HK-2 (cell line): ENCODE results near the gene NEUROG2.
"Not testable (repeated sequence)": the region's sequence is repeated elsewhere in the genome, so short reads cannot be mapped to it uniquely, and the experiment has no call there.

Experiments
- DNase-seq: peaks from one replicate; pipeline ENCODE4 v3.0.0-alpha.2; 2018; ENCODE audit not compliant: unreplicated experiment

Gene NEUROG2

DNA sequence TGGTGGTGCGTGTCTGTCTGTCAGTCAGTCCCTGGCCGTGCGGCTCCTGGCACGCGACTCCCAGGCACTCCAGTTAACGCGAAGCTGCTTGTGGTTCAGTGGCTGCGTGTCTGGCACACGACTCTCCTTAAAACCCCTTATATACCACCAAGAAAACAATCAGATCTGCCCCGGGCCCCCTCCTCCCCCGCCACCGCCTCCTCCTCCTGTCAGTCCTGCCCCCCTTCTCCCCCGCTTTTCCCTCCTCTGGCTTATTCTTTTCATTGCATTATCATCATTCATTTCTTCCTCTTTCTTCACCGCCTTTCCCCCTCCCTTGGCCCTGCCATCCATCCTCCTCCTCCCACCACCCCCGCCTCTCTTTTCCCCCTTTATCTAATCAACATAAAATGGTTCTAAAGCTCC is at the start of gene NEUROG2:
Gene NEUROG2 (minus strand): TSS at position 115 of the 405 bp plus-strand sequence. CDS start 705 bp downstream, outside the sequence.
- DNase-seq: no peak

GRCh38 chr4:112564706-112565270 is 48.8 kb upstream of the NEUROG2 start:
- no peak for DNase-seq

- DNase-seq: no peak
Observed at GRCh38 chr4:112563431-112564200, 47.6 kb upstream of the NEUROG2 start.

DNA sequence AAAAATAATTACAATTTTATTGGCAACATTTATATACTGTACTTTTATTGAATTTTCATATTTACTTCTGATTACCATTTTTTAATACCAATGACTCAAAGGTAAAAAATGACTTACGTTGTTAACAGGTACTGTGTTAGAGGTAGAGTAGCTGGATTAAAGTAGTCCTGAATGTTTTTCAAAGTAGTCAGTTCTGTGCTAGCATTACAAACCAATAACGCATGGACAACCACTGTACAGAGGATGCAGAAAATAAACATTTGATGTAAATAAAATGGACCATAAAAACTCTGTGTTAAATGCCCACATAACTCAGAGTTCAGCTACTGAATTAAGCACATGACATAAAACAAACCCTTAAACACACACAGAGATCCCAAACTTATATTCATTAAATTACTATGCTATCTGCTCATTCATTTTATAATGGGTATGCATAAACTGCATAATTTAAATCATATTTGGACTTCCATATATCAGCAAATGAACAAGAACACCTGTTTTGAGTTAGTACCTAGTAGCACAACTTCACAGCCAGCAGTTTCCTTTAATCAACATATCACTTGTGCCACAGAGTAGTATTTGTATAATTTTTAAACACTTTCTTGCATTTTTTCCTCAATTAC is 46.4 kb upstream of the NEUROG2 start:
- DNase-seq: no peak

DNA sequence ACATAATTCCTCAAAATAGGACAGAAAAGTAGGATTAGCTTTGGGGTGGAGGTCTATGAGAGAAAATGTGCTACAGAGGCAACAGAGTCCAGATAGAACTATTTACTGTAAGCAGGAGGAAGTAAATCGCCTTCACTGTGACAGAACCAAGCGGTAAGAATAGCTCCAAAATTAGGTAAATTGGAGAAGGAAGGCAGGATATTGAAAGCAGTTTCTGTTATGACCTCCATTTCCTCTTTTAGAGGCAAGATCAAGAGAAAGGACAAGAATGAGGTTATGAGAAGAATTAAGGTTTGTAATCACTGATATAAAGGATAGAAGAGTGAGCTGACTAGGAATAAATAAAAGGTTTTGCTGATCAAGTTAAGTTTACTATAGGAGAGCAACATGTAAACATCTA is 44.1 kb upstream of the NEUROG2 start:
- DNase-seq: no peak

DNA sequence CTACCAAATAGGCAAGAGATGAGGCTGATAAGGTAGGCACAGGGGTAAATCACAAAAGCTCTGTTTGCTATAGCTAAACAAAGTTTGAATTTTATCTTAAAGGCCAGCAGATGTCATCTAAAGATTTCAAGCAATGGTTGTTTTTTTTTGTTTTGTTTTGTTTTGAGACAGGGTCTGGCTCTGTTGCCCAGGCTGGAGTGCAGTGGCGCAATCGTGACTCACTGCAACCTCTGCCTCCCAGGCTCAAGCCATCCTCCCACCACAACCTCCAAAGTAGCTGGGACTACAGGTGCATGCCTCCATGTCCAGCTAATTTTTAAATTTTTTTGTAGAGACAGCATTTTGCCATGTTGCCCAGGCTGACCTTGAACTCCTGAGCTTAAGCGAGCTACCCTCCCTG is 43.1 kb upstream of the NEUROG2 start:
- DNase-seq: no peak

- no peak for DNase-seq
Observed at GRCh38 chr4:112557676-112558411, 41.9 kb upstream of the NEUROG2 start.

DNA sequence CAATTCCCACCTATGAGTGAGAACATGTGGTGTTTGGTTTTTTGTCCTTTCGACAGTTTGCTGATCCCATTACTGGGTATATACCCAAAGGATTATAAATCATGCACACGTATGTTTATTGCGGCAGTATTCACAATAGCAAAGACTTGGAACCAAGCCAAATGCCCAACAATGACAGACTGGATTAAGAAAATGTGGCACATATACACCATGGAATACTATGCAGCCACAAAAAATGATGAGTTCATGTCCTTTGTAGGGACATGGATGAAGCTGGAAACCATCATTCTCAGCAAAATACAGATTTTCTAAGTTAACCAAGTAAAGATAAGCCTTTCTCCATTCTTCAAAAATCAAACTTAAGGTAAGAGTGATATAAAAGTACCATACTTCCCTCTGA is 38.3 kb upstream of the NEUROG2 start:
- DNase-seq: not testable (repeated sequence)

DNA sequence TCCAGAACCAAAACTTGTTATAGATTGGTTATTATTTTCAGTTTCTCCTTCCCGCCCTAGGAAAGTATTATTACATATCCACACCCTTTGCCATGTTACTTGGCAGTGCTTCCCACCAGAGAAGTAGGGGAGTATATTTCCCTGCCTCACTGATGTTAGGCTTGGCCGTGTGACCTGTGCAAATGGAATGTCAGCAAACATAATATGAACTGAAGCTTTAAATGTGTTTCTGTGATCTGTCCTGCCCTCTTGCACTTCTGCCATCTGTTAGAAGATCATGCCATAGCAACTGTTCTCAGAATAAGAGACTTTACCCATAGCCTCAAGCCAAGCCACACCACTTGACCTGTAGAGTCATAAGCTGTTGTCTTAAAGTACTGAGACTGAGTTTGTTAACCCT is 36.7 kb upstream of the NEUROG2 start:
- peak; percentile 21 for DNase-seq

DNA sequence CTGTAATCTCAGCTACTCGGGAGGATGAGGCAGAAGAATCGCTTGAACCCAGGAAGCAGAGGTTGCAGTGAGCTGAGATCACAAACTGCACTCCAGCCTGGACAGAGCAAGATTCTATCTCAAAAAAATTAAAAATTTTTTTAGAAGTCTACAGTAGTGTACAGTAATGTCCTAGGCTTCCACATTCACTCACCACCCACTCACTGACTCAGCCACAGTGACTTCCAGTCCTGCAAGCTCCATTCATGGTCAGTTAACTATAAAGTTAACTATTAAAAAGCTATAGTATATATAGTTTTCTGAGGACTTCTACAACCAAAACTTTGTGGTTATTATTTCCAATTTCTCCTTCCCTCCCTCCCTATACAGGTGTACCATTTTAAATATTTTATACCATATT is 34.7 kb upstream of the NEUROG2 start:
- DNase-seq: peak; percentile 44

- DNase-seq: no peak
Observed at GRCh38 chr4:112546476-112546875, 30.5 kb upstream of the NEUROG2 start.

- DNase-seq: no peak
Observed at GRCh38 chr4:112545346-112545745, 29.4 kb upstream of the NEUROG2 start.

GRCh38 chr4:112540695-112541094 is 24.7 kb upstream of the NEUROG2 start:
- DNase-seq: no peak

- DNase-seq: no peak
Observed at GRCh38 chr4:112536123-112536522, 20.1 kb upstream of the NEUROG2 start.

GRCh38 chr4:112532267-112532666 is 16.3 kb upstream of the NEUROG2 start:
- no peak for DNase-seq

DNA sequence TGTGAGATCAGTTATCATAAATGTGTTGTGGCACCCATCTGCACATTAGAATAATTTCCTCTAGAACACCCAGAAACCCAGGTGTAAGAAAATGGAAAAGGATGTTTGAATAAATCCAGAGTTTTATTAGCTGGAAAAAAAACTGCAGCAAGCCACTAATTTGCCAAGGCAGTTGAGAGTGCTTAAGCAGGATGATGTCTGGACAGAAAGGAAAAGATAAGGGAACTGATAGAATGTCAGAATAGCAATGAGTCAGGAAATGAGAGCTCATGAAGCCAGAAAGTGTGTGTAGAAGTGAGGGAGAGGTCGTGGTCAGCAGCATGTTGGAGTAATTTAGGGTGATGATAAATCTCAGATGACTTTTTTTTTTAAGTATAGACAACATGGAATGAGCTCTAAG is 15.2 kb upstream of the NEUROG2 start:
- no peak for DNase-seq

DNA sequence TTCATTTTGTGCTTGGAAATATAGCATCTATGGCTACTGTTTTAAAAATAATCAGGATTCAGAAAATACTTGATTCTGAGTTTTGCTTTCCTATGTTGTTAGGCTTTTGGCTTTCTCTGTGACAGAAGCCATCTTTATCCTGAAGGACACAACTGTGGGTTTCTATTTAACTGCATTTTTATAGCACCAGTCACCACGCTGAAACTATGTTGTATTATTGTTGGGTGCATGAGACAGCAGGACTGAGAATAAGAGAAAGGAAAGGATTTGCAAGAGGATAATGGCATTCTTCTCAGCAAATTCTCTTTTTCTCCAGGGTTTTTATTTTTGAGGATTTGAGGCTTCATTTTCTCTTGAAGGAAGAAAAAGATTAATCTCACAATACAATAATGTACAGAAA is 10.1 kb upstream of the NEUROG2 start:
- DNase-seq: no peak

DNA sequence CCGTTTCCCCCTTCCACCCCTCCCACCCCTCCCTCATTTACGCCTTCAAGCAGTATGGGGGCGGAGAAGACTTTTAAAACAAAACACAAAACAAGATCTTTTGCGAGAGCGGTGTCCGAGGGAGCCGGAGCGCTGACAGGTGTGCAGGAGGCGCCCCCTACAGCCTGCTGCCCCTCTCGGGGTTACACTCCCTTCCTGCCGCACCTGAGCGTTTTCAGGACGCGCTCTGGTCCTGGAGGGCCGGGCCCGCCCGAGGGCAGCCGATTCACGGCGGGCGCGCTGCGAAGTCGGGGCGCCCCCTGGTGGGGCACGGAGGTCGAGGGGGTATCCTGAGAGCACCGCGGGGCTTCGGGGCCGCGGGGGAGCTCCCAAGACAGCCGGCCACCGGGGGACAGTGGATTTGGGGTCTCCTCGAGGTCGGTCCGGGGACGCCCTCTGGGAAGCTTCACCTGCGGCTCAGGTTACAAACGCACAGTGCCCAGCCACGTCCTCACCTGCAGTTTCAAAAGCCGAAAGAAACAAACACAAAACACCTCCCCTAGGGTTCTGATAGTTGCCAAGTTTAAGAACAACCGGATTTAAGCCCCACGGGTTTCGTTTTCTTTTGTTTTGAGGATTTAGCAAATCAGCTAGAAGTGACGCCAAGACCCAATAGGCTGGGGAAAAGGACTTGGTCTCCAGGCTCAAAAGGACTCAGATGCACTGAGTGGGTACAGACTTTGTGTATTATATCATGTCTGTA is 8.0 kb upstream of the NEUROG2 start:
- DNase-seq: peak; percentile 79

- DNase-seq: peak; percentile 61
Observed at GRCh38 chr4:112523008-112523721, 7.2 kb upstream of the NEUROG2 start.

DNA sequence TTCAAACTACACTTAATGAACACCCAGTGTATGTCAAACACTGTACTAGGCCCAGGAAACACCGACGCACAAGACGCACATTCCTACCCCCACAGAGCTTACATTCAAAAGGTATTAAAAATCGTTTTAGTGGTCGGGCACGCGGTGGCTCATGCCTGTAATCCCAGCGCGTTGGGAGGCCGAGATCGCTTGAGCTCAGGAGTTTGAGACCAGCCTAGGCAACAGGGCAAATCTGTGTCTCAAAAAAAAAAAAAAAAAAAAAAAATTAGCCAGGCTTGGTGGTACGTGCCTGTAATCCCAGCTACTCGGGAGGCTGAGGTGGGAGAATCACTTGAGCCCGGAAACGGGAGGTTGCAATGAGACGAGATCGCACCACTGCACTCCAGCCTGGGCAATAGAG is 6.5 kb upstream of the NEUROG2 start:
- not testable (repeated sequence) for DNase-seq
